Daoy (cell line): ENCODE measurements around the gene CMKLR1. TPM values are rescaled to one million over a fixed set of nuclear protein-coding genes. Genes with fewer than 3 reads are reported as not detected.

Source experiments
- DNase-seq: peaks from one replicate; pipeline ENCODE4 v3.0.0-alpha.2; 2015; ENCODE audit warnings: low read depth
- total RNA-seq: library from RNA; depleted of rRNA; stranded (reverse); fragments of >200 nt; shearing (Covaris generic); gene quantifications from 2 replicates; pipeline ENCODE4 v1.2.3, GENCODE V29; 2014

Gene CMKLR1
- total RNA-seq, 1 experiment from 2014 or later = 0.51 TPM

GRCh38 chr12:108317308-108318234 lies 21.5 kb downstream of the CMKLR1 start:
- DNase-seq = no peak

- DNase-seq = no peak
Observed at GRCh38 chr12:108316176-108317086, 22.7 kb downstream of the CMKLR1 start.

GRCh38 chr12:108315486-108316105 lies 23.5 kb downstream of the CMKLR1 start:
- no peak for DNase-seq

GRCh38 chr12:108313606-108314351 lies 25.3 kb downstream of the CMKLR1 start:
- peak; percentile 51 for DNase-seq

GRCh38 chr12:108313241-108313605 lies 25.9 kb downstream of the CMKLR1 start:
- no peak for DNase-seq

- DNase-seq = peak; percentile 71
Observed at GRCh38 chr12:108312693-108313189, 26.4 kb downstream of the CMKLR1 start.

GRCh38 chr12:108312073-108312659 lies 26.9 kb downstream of the CMKLR1 start:
- DNase-seq = no peak

GRCh38 chr12:108311605-108312004 lies 27.5 kb downstream of the CMKLR1 start:
- DNase-seq = no peak

GRCh38 chr12:108310489-108310888 lies 28.6 kb downstream of the CMKLR1 start:
- DNase-seq = no peak

GRCh38 chr12:108309674-108310312 lies 29.3 kb downstream of the CMKLR1 start:
- DNase-seq = no peak

- peak; percentile 80 for DNase-seq
Observed at GRCh38 chr12:108308395-108309085, 30.6 kb downstream of the CMKLR1 start.

GRCh38 chr12:108307006-108307405 lies 32.1 kb downstream of the CMKLR1 start:
- peak; percentile 93 for DNase-seq

GRCh38 chr12:108306506-108306905 lies 32.6 kb downstream of the CMKLR1 start:
- no peak for DNase-seq

- DNase-seq = peak; percentile 92
Observed at GRCh38 chr12:108305991-108306501, 33.1 kb downstream of the CMKLR1 start.

GRCh38 chr12:108305520-108305919 lies 33.6 kb downstream of the CMKLR1 start:
- DNase-seq = peak; percentile 96

GRCh38 chr12:108304633-108305032 lies 34.5 kb downstream of the CMKLR1 start:
- DNase-seq = peak; percentile 60

GRCh38 chr12:108303703-108304102 lies 35.4 kb downstream of the CMKLR1 start:
- DNase-seq = no peak

- DNase-seq = peak; percentile 95
Observed at GRCh38 chr12:108302403-108303311, 36.5 kb downstream of the CMKLR1 start.
